Measurements from ENCODE around the gene ETFB.

The ETFB gene

DNA sequence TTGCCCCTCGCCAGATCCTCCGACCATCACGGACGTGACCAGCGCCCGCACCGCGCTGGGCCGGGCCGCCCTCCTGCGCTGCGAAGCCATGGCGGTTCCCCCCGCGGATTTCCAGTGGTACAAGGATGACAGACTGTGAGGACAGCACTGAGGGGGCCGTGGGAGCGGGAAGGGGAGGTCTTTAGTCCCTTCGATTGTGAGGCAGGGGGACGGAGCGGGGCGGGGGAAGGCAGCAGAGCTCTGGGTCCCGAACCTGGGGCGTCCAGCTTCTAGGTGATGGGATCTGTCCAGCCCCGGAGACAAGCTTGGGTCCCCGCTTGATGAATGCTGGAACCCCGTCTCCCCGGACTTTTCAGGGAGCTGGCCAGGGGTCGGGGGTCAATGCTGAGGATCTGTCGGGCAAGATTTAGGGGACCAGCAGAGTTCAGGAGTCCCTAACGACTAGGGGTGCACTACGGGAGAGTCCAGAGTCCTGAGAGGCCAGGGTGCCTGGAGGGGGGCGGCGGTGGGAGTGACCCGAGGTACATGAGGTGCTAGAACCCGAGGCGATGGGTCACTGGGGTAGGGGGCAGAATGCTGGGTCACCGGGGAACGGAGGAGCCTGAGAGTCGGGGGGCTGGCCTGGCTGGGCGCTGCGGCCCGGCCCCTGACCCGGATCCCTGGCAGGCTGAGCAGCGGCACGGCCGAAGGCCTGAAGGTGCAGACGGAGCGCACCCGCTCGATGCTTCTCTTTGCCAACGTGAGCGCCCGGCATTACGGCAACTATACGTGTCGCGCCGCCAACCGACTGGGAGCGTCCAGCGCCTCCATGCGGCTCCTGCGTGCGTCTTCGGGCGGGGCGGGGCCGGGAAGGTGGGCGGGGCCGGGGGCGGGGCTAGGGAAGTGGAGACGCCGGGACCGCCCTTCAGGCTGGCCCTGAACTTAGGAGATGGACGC lies 38.9 kb downstream of the ETFB start:
- peak in 1 of 2 donors; percentile 41 for DNase-seq (ENCODE audit: low read depth in 1 of 2, low spot score in 1 of 2)

GRCh38 chr19:51326216-51327065 lies 39.7 kb downstream of the ETFB start:
- DNase-seq (ENCODE audit: low read depth in 1 of 2, low spot score in 1 of 2), result no peak

DNA sequence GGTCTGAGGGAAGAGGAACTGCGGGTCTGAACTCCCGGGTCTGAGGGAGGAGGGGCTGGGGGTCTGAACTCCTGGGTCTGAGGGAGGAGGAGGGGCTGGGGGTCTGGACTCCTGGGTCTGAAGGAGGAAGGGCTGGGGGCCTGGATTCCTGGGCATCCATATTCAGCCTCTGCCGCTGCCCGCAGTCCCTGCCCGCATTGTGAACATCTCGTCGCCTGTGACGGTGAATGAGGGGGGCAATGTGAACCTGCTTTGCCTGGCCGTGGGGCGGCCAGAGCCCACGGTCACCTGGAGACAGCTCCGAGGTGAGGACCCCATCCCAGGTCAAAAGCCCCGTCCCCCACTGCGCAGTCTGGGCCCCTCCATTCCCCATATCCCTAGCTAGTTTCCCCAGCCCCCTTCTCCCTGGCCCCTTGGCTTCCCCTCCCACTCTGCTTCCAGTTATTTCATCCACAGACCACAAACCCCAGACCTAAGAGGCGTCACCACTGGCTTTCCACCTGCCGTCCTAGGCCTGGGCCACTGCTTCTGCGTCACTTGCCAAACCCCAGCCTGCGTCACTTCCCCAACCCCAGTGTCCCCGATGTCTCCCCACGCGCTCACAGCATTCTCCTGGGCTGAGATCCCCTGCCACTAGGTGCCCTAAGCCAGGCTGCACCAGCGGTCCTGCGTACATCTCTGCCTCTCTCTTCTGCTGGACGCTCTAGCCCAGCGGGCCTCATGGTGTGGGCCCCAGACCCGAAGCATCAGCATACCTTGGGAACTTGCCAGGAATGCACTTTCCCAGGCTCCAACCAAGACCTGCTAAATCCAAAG lies 40.8 kb downstream of the ETFB start:
- no peak for DNase-seq (ENCODE audit: low read depth in 1 of 2, low spot score in 1 of 2)

GRCh38 chr19:51324167-51324481 lies 42.1 kb downstream of the ETFB start:
- DNase-seq (ENCODE audit: low read depth in 1 of 2, low spot score in 1 of 2), result no peak

GRCh38 chr19:51323481-51324166 lies 42.6 kb downstream of the ETFB start:
- DNase-seq (ENCODE audit: low read depth in 1 of 2, low spot score in 1 of 2), result no peak

DNA sequence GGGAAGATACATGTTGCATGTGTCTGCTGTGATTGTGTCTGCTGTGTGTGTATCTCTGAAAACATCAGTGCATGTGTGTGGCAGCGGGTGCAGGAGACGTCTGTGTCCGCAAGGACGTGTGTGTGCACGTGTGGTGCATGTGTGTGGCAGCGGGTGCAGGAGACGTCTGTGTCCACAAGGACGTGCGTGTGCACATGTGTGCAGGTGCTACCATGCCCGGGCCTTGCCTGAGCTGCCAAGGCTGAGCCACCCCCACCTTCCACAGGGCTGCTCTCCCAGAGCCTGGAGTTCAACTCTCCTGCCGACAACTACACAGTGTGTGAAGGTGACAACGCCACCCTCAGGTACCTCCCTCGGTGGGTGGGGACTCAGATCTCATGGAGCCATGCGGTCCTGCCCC lies 44.4 kb downstream of the ETFB start:
- DNase-seq (ENCODE audit: low read depth in 1 of 2, low spot score in 1 of 2), result no peak

DNA sequence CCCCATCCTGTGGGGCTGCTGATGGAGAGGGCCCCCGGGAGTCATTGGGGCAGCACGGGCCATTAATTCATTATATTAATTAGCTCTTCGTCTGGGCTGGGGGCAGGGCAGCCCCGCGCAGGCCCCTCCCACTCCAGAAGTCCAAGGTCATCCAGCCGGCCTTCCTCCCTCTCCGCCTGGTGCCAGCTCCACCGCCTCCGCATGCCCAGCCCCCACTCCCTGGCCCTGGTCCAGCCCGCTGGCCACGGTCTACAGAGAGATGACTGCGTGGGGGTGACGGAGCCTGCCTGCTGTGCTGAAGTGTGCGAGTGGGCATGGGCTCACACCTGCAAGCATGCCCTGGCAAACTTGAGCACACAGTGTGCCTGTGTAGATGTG lies 45.9 kb downstream of the ETFB start:
- no peak for DNase-seq (ENCODE audit: low read depth in 1 of 2, low spot score in 1 of 2)

GRCh38 chr19:51319649-51320279 lies 46.4 kb downstream of the ETFB start:
- DNase-seq (ENCODE audit: low read depth in 1 of 2, low spot score in 1 of 2), result no peak

- DNase-seq (ENCODE audit: low read depth in 1 of 2, low spot score in 1 of 2), result no peak
Observed at GRCh38 chr19:51318687-51319648, 47.2 kb downstream of the ETFB start.

GRCh38 chr19:51317968-51318367 lies 48.2 kb downstream of the ETFB start:
- no peak for DNase-seq (ENCODE audit: low read depth in 1 of 2, low spot score in 1 of 2)

- DNase-seq (ENCODE audit: low read depth in 1 of 2, low spot score in 1 of 2), result no peak
Observed at GRCh38 chr19:51317376-51317775, 48.8 kb downstream of the ETFB start.

GRCh38 chr19:51316688-51317087 lies 49.5 kb downstream of the ETFB start:
- no peak for DNase-seq (ENCODE audit: low read depth in 1 of 2, low spot score in 1 of 2)

DNA sequence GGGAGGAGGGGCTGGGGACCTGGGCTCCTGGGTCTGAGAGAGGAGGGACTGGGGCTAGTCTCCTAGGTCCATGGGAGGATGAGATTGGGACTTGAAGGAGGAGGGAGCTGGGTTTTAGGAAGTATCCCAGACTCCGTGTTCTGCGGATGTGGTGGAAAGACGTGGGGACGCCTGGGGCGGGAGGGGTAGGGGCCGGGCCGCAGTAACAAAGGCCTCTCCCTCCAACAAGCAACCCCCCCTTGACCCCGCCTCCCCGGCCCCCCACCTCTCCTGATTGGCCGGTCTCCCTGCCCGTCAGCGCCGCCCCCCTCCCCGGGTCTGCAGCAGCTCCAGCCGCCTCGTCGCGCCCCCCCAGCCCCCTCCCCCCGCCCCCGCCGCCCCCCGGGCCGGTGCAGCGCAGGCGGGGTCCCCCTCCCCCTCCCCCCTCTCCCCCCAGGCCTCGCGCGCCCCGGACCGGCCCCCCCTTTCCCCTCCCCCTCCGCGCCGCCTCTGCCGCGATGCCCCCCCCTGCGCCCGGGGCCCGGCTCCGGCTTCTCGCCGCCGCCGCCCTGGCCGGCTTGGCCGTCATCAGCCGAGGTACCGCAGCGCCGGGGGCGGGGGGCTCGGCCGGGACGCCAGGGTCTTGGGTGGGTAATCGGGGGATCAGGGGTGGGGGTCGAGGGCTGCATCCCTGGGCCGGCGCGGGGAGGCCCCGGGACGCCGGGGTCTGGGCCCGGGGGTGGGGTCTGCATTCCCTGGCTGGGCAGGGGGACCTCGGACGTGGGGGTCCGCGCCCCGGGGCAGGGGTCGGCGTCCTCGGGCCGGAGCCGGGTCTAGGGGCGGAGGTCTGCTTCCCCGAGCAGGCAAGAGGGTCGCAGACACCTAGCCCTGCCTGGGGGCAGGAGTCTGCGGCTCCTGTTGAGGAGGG lies 54.6 kb downstream of the ETFB start, which contains the start of gene IGLON5:
IGLON5 (plus strand) TSS at position 294 of the 907 bp plus-strand sequence; CDS start at position 498, 204 bp downstream.
- no peak for DNase-seq (ENCODE audit: low read depth in 1 of 2, low spot score in 1 of 2)

- no peak for DNase-seq (ENCODE audit: low read depth in 1 of 2, low spot score in 1 of 2)
Observed at GRCh38 chr19:51305479-51305878, 60.7 kb downstream of the ETFB start.

- no peak for DNase-seq (ENCODE audit: low read depth in 1 of 2, low spot score in 1 of 2)
Observed at GRCh38 chr19:51301266-51301665, 64.9 kb downstream of the ETFB start.

GRCh38 chr19:51297406-51297805 lies 68.8 kb downstream of the ETFB start:
- no peak for DNase-seq (ENCODE audit: low read depth in 1 of 2, low spot score in 1 of 2)

DNA sequence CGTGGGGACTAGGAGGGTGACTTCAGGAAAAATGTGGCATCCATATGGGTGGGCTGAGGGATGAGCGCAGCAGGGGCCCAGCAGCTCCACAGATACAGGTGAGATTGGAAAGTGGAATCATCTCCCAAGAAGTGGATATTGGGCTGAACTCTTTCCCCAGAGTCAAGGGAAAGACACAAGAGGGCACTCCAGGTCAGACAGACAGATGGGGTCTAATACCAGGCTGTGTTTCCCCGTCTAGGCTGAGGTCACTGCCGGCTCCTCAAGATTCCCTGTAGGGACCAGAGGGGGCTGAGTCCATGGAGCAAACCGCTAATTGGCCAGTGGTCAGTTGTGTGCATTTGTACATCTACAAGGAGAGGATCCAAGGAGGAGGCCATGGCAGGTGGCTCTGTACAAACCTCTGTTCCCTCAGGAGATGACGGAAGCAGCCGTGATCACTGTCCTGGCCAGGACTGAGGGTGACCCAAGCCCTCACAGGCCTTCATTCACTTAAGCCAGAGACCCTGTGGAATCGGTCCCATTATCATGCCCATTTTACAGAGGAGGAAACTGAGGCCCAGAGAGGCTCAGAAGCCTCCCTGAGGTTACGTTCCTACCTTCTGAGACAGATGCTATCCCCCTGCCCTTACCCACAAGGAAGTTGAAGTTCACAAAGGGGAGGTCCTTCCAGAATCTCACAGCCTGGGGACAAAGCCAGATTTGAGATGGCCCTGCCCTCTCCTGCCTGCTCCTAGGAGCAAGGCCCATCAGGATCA lies 69.7 kb downstream of the ETFB start:
- no peak for DNase-seq (ENCODE audit: low read depth in 1 of 2, low spot score in 1 of 2)

Data from stimulated activated CD4-positive, alpha-beta T cell treated with anti-CD3 and anti-CD28 coated beads, Interleukin-15, amount 100 ng/mL, for 1 hour (primary cell).